NT2/D1 (cell line): Measurements from ENCODE around the gene WDR86.

ENCODE experiments used
- SUZ12 ChIP-seq: IDR thresholded peaks from 2 replicates; pipeline ENCODE4 v1.6.1; 2011; ENCODE audit not compliant: insufficient read length, insufficient read depth; ENCODE audit errors: extremely low read depth
- ZNF274 ChIP-seq: IDR thresholded peaks from 2 replicates; pipeline ENCODE4 v1.6.1; 2011; ENCODE audit warnings: mild to moderate bottlenecking, low read depth, low read length

DNA sequence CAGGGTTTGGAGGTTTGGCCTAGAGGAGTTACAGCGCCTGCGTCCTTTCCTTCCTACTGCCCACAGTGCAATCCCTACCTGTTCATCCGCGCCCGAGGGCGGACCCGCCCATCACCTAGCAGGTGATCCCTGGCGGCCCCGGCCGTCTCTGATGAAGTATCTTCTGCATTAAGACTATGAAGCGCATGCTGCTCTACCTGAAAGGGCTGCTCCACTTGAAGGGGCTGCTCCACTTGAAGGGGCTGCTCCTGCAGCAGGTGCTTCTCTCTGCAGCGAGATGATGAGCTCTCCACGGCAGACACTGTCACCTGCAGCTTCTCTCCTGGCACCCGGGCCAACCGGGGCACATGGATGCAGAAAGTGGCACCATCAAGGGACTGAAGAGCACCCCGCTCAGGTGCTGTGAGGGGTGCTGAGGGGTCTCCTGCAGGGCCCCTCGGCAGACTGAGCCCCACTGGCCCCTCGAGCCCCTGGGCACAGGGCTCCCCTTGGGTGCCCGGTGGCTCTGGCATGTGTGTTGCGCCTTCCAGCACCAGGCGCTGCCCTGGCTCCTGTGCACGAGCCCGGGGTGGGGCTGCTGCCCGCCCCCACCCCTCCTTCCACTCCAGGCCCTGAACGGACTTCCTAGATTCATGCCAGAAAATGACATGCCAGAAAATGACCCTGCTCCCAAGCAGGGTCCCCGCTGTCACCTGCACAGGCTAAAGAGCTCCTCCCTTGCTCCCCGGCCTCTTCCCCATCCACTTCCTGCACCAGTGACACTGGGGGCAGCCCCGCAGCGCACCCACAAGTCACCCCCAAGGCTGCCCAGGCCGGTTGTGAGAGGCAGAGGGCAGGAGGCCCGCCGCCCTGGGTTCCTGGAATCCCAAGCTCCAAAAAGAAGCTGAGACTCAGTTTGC is 29.4 kb downstream of the WDR86 start:
- TF ChIP-seq ZNF274 (no peak), SUZ12 (no peak)
